Stimulated activated CD8-positive, alpha-beta memory T cell treated with anti-CD3 and anti-CD28 coated beads, Interleukin-2, amount 100 ng/mL, for 48 hours (primary cell): ENCODE results near the gene AAMP.

Experiments used
- DNase-seq, 2 donors: peaks; one replicate each; pipeline ENCODE4 v3.0.0-alpha.2; 2020; ENCODE audit warnings: low read depth in 2 of 2

AAMP gene

DNA sequence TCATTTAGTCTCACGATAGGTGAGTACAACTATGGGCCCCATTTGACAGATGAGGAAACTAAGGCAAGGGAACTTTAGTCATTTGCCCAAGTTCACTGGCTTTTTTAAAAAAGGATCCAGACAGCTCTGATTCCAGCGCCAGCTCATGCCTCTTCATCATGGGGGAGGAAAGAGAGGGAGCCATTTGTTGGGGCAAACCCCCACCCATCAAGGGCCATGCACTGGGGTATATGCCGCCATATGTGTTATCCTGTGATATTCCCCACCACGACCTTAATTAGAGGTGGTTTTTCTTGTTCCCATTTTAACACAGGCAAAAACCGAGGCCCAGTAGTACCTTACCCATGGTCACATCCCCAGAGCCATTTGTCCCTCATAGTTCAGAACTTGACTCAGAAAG lies 9.8 kb downstream of the AAMP start:
- no peak for DNase-seq

DNA sequence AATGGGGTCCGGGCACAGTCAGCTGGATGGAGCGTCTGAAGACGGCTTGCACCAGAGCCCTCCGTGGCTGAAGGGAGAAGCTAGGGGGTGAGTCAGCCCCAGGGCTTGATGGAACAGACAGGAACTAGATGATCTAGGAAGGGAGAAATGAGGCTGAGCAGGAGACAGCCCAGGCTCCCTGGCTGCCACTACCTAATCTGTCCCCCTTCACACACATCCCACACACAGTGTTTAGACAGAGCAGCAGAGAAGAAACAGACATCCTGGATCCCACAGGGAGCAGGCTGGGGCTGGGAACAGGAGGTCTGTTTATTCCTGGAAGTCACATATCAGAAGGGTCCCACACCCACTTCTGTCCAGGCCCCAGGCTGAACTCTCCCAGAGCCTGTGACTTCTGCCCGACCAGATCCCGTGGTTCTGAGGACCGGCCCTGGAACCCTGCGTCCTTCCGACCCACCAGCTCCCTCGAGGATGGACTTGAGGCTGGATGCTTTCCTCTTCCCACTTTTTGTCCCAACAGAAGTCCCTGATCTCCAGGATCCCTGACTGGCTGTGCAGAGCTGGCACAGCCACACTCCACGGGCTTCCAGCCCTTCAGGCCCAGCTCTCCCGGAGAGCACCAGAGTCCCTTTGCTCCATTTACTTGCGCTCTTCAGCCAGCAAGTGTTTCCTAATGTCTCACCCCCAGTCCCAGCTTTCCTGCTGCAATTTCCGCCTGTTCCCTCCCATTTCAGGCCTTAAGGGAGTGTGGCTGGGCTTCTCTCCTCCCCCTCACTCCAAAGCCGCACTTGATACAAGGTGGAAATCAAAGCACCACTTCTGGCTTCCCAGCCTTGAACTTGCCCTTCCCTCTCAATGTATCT lies 10.6 kb downstream of the AAMP start:
- no peak for DNase-seq

DNA sequence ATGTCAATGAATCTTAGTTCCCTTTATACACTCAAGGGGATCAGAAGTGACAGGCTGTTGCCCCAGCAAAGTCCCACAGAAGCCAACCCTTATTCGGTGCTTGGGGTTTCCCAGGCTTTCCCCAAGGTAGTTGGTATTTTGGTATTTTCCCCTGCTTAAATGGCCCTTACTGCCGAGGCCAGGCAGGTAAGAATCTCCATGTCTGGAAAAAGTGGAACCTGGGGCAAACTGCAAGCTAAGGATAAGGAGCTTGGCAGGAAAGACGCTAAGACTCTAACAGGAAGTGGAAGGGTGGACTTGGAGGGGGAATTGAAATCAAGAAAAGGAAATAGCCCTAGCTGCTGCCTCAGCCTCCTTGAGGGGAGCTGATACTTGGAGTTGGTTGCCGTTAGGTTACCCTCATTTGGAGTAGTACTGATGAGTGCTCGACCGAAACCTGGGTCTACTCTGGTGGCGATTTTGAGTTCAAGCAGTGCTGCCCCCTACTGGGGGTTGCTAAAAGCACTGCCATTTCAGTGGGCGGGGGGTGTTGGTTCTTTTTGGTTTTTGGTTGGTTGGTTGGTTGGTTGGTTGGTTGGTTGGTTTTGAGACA lies 12.5 kb downstream of the AAMP start:
- DNase-seq, result peak; percentile 54 to 58

DNA sequence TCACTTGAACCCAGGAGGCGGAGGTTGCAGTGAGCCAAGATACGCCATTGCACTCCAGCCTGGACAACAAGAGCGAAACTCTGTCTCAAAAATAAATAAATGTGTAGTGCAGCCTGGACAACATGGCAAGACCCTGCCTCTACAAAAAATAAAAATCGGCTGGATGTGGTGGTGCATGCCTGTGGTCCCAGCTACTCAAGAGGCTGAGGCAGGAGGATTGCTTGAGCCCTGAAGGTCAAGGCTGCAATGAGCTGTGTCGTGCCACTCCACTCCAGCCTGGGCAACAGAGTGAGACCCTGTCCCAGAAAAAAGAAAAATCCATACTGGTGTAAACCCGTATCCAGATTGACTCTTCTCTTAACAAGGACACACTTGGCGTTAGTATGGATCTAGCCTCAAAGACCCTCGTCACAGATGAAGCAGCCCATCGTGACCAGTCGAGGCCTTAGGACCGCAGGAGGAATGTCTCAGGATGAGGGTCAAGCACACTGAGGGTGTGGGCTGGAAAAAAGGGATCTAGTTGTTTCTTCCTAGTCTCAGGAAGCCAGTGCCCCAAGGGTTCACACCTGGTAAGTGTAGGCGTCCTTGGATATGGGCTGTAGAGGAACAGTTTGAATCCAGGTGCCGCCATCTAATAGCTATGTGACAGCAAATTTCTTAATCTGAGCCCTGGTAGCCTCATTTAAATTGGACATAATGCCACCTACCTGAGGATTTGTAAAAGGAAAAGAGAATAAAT lies 13.2 kb downstream of the AAMP start:
- no peak for DNase-seq

DNA sequence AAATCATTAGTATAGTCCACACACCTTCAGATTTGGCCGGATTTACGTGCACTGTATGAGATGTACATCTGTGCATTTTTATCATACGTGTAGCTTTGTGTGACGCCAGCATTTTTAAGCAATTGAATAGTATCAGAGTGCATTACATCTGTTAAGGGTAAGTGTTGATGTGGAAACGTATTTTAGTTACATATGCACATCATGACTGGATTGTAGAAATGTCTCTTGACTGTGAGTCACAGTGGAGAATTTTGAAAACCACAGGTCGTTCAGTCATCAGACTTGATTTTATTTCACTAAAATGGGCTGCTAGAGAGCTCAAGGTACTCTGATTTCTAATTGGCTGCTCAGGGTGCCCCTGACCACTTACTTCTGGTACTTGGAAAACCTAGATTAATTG lies 14.5 kb downstream of the AAMP start:
- DNase-seq, result no peak

DNA sequence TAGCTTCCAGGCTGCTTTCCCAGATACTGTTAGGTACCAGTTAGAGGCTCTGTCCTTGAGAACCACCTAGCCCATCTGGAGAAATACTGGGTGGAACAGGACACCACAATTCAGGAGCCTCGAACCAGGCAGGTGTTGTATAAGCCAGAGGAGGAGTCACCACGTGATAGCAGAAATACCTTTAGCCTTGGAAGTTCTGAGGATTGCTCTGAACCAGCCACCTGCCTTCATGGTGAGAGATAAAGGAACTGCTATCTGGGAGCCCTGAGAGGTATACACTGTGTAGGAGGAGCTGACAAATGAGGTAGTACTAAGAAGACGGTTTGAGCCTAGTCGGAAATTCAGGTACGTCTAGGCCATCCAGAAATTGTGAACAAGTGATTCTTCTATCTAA lies 16.7 kb downstream of the AAMP start:
- no peak for DNase-seq

DNA sequence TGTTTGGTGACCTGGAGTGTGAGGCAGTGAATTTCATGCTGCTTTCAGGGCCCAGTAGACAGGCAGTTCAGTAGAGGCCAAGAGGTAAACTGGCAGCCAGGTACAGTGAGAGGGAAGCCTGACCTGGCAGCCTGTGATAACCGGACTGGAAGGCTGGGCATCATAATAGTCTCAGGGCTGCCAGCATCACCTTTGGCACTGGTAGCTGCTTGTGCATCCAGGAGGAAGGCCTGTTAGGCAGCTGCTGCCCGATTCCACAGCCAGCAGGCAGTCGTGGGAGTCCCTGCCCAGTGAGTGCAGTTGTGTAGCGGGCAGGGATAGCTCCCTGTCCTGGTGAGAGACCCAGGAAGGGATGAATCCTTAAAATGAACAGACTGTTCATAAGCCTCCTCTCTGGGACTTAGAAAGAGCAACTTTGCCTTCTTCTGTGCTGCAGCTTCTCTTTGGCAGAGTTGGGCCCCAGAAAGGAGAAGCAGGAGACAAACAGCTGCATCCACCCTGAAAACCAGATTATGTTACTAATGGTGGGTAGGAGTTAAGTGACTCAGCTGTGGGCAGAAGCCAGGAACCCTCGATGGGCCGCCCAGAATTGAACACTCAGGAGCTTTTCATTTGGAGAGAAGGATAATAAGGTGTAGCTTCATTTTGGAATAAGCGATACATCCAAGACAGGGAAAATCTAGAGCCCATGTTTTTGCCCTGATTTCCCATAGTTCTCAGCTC lies 17.3 kb downstream of the AAMP start:
- no peak for DNase-seq

DNA sequence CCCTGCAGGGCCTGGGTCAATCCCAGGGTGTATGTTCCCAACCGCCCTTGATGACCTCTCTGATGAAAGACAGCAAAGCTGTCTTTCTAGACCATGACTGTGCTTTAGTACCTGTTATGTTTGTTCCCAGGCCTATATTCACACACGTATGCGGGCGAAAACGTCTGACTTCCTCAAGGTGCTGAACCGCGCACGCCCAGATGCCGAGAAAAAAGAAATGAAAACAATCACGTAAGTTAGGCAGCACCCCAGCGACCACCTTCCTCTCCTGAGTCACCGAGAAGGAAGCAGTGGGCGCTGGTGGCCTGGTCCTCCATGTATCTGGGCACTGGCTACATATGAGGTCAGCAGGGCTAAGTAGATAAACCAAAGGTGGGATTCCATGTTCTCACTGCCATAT lies 20.2 kb downstream of the AAMP start:
- DNase-seq, result no peak

DNA sequence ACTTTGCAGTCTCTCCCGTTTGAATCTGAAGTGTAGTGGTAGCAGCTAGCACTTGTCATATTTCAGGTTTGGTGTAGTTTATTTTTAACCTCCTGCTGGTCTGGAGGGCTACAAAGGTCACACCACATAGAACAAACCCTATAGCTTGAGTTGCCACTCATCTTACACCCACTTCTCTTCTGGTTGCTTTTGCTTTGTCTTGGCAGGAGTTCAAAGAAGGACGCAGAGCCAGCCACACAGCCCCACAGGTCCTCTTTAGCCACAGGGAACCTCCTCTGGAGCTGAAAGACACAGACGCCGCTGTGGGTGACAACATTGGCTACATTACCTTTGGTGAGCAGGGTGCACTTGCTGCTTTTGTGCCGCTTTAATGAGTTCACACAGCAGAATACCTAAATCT lies 24.7 kb downstream of the AAMP start:
- DNase-seq, result no peak

DNA sequence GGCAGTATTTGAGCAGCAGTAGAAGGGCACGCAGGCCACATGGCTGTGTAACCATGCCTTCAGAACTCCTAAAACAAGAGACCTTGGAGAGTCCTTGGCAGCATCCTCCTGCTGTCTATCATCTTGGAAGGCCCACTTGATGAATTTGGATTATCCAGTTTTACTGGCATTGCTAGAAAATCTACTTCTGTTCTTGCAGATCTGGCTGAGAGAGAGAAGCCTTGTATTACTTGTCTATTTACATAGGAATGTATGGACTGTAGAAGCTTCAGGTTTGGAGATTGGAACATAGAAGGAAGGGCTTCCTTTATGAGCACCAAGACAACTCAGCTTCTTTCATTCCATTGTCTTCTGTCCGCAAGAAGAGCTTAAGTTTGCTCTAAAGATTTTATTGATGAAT lies 25.3 kb downstream of the AAMP start:
- DNase-seq, result no peak

DNA sequence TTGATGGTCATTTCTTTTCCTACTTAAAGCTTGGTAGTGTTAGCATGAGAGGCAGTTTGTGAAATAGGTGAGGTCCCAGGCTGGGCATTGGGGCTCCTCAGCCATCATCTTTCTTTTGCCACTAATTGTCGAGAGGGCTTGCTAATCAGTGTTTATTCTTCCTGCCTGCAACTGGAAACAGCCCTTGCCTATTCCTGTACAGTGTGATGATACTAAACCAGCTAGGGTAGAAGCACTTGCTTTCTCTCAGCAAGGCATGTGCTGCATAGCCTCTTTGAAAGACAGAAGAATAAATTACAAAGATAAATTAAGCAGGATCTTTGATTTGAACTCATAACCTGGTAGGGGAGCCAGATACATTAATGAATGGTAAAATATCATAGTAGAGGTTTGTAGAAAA lies 25.7 kb downstream of the AAMP start:
- no peak for DNase-seq

DNA sequence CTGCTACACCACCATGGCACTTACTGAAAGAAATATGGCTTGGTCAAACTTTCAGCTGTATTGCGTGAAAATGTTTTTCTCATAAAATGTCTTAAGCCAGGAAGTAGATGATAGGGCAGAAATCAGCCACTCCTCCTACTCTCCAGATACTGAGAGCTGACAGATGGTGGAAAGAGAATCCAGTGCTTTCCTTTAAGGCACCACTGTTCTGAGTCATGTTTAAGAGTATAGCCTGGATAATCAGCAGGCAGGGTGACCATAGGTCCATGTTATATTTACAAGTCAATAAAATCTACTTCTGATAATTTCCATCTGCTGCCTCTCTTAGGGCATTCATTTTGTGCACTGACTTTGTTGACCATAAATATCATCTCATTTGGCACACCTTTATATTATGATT lies 31.1 kb downstream of the AAMP start:
- no peak for DNase-seq

DNA sequence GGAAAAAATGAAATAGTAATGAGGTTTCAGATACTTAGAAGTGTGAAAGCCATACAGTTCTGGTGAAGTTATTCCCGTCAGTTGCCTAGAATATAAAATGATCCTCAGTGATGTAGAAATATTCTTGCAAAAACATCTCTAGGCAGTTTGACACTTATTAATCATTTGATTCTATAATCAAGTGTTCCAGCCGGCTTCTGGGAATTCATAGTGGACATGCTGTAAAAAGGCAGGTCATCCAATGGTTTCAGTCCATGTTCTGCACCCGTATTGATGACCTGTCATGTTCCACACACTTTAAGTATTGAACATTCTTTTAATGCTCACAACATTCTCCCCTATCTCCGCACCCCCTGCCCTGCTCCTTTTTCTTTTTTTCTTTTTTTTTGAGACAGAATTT lies 33.1 kb downstream of the AAMP start:
- DNase-seq, result no peak

DNA sequence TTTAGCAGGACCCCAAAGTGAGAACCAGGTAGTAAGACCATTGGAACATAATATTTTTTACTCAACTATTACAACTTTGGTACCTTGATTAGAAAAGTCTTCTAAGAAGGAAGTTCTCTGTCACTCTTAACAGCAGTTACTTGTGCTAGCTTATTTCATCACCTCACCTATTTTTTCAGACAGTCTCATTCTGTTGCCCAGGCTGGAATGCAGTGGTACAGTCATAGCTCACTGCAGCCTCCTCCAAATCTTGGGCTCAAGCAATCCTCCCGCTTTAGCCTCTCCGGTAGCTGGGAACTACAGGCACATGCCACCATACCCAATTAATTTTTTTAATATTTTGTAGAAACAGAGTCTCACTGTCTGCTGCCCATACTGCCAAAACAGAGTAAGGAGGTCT lies 34.9 kb downstream of the AAMP start:
- DNase-seq, result no peak

DNA sequence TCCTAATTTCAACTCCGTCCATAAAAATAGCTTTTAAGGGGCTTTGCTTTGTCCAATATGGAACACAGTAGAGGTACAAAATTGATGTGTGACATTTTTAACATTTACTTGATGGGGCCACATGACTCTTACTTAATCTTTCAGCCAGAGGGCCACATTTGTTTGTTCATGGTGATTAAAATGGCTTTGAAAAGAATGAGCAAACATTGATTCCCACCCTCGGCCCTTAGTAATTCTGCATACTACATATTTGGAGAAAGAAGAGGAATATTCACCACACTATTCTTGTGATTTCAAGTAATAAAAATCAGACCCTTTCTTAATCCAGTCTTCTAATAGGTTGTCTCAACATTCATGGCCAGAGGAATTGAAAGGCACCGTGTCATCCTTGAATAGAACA lies 35.4 kb downstream of the AAMP start:
- DNase-seq, result no peak

DNA sequence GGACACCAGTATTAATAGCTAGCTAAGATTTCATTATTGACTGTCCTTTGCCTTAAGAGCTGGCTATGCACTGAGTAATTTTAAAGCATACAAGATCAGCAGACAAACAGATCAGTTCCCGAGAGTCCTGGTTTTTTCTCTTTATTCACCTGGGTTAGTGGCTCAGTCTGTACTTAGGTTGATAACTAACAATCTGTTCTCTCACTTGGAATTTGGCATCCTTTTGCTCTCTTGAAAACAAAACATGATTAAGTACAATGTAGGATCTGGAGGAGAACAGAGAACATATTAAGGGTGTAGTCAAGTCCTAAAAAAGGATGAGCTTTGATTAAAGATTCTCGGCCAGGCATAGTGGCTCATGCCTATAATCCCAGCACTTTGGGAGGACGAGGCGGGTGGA lies 36.4 kb downstream of the AAMP start:
- no peak for DNase-seq

DNA sequence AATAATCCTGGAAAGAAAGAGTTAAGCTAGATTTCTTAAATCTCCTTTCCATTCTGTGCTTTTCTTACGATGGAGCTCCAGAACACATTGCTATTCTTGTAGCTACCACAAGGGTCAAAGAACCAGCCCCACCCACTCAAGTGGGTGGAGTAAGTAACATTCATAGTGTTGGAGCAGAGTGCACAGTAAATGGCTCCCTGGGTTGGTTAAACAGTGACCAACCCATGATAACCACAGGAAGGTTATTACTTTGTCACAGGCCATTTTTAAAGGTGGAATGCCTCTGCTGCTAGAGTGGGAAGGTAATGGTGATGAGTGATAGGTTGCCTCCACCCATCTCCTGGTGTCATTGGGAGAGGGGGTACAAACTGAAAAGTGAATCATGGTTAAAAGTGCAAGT lies 39.1 kb downstream of the AAMP start:
- DNase-seq, result no peak

DNA sequence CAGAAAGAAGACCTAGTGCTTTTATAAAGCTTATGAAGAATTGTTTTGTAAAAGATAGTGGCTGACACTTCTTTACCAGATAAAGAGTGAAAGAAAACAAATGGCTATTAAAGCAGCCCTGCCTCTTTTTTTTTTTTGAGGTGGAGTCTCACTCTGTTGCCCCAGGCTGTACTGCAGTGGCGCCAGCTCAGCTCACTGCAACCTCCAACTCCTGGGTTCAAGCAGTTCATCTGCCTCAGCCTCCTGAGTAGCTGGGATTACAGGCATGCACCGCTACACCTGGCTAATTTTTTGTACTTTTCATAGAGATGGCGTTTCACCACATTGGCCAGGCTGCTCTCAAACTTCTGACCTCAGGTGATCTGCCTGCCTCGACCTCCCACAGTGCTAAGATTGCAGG lies 40.1 kb downstream of the AAMP start:
- no peak for DNase-seq

DNA sequence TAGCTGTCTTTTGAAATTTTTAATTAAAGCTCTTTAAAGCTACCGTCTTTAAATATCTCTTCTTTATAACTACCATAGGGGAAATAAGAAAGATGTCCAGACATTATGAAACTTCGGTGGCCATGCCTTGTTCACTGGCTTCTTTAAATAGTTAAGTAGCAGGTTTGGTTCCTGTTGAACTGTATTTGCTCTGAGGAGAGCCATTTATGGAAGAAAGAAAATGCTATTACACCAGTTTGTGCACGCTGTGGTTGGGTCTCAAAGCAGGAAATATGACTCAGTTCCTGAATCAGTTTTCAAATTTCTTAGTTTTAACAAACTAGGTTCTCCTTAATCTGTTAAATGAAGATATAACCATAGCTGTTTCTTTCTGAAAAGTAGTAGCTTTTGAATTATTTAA lies 40.7 kb downstream of the AAMP start:
- DNase-seq, result no peak

DNA sequence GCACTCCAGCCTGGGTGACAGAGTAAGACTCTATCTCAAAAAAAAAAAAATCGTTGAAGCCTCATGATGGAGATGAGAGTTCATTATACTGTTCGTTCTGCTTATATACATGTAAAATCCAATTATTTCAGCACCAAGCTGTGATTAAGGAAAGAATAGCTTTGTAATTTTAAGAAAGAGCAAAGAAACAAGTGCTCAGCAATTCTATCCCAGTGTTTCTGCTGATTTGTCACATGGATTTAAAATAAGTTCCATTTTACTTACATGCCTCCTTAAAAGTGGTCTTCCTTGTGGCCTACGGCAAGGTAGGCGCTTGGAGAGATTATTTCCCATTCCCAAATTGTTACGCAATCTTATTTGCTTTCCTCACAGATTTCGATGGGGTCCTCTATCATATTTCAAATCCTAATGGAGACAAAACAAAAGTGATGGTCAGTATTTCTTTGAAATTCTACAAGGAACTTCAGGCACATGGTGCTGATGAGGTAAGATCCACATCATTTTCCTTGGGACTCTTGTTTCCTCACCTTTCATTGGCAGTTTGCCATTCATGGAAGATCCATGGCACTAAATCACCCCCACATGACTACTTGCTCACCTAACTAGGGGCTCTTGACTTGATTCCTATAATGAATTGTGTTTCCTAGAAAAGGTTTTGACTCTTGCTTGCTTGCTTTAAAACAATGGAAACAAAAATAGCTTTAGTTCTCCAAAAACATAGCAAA lies 41.4 kb downstream of the AAMP start:
- DNase-seq, result no peak

DNA sequence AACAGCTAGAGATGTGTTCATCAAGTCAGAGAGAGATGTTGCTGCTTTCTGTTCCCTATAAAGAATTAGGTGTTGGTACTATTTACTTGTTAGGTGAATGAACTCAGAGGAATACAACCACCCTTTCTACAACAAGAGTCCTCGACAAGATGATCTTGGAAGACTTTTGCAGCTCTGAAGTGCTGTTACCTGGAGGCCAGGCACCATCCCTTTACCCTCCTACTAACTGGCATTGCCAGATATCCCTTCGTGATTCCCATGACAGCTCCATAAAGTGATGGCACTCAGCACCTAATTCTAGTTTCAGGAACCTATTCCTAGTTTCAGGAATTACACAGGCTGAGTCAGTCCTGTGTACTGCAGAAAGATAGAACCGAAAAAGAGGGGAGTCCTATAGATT lies 43.0 kb downstream of the AAMP start:
- no peak for DNase-seq

DNA sequence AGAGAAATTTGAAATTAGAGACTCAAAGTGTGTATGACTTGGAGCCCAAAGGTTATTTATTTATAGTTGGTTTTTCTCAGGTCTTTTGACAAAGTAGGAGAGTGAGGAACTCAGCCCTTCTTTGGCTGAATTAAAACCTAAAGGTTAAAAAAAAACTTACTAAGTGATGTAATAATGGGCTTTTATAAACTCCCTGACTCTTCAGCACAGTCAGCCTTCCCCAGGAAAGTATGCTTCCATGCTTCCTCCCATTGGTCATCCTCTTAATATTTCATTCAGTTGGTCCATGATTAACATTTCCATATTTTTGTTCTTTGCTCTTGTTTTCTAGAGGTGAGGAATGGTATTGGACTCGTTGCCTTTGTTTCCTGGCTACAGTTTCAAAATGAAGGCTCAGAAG lies 45.8 kb downstream of the AAMP start:
- DNase-seq, result no peak
